HepG2 (cell line): ENCODE results near the gene PRKG1. TPM values are rescaled to one million over a fixed set of nuclear protein-coding genes. Genes with fewer than 3 reads are reported as not detected.

Experiments
- ATAC-seq: fragments of 200-7000 bp; cut with Tn5 transposase; 3 replicates; pipeline ENCODE4 v1.9.1; 2020; ENCODE audit warnings: mild to moderate bottlenecking, moderate library complexity
- BruUV-seq: library from RNA; stranded (reverse); fragments of 400-500 nt; replicated peaks from 2 replicates; lab custom pipeline; 2021; lab: Mats Ljungman, UMichigan
- CTCF ChIA-PET: fragments of 300-600 bp; formaldehyde crosslinking; extraction: SDS; loops from one replicate; lab custom pipeline; 2021; ENCODE audit warnings: low total read pairs, inconsistent platforms, low intra/inter-chr PET ratio; lab: Yijun Ruan, JAX
- POLR2A ChIA-PET: fragments of 350-600 bp; sonication (Branson Sonifier 250); formaldehyde crosslinking; loops from one replicate; lab custom pipeline; 2020; ENCODE audit warnings: antibody characterized with exemption, inconsistent platforms; lab: Yijun Ruan, JAX
- DNase-seq: peaks from one replicate; pipeline ENCODE4 v3.0.0-alpha.2; 2015; ENCODE audit warnings: low spot score
- FAIRE-seq: peaks from 3 replicates; lab custom pipeline; 2011; peaks lifted over from hg19 to GRCh38; lab: Jason Lieb, UNC
- H2AFZ ChIP-seq: one replicate; pipeline ENCODE4 v1.6.1; 2011; ENCODE audit warnings: low read length, inconsistent platforms
- H3K27ac ChIP-seq: fragments of 300-600 bp; 3 replicates; pipeline ENCODE4 v1.8.0; 2011; ENCODE audit warnings: mixed run types, mild to moderate bottlenecking, mixed read lengths, low read length, inconsistent platforms; ENCODE audit not compliant: insufficient read depth; ENCODE audit errors: extremely low read length
- H3K27me3 ChIP-seq, 2 experiments: fragments of 200-600 bp in 1 of 2; 2 replicates in 1 of 2; 3 replicates in 1 of 2; pipeline versions ENCODE4 v1.6.0 to v1.8.0; 2011; ENCODE audit warnings: low read length in 2 of 2, mild to moderate bottlenecking in 2 of 2, moderate library complexity in 2 of 2, inconsistent platforms in 1 of 2; ENCODE audit not compliant: insufficient read depth in 2 of 2, control insufficient read depth in 1 of 2
- H3K36me3 ChIP-seq, 2 experiments: fragments of 200-600 bp in 1 of 2; replicated peaks in 1 of 2; 2 replicates in 1 of 2; 3 replicates in 1 of 2; pipeline versions ENCODE4 v1.5.1 to v1.8.0; 2011; ENCODE audit warnings: low read length in 2 of 2, inconsistent platforms in 1 of 2; ENCODE audit not compliant: insufficient read depth in 2 of 2, control insufficient read depth in 1 of 2
- H3K4me1 ChIP-seq: 2 replicates; pipeline ENCODE4 v1.5.1; 2012; ENCODE audit warnings: low read length, inconsistent platforms; ENCODE audit not compliant: insufficient read depth
- H3K4me2 ChIP-seq: 2 replicates; pipeline ENCODE4 v1.6.0; 2011; ENCODE audit warnings: low read depth, low read length, inconsistent platforms
- H3K4me3 ChIP-seq, 3 experiments: fragments of 200-600 bp in 1 of 3; sonication (generic), shearing (Covaris generic) in 1 of 3; replicated peaks in 1 of 3; 2 replicates each; pipeline ENCODE4 v1.5.1; 2011 to 2016; ENCODE audit warnings: low read length in 3 of 3, inconsistent platforms in 2 of 3, low read depth in 2 of 3, mild to moderate bottlenecking in 2 of 3, control low read depth in 1 of 3, mixed read lengths in 1 of 3; ENCODE audit not compliant: insufficient read depth in 1 of 3
- H3K79me2 ChIP-seq: one replicate; pipeline ENCODE4 v1.6.1; 2011; ENCODE audit warnings: low read length, inconsistent platforms; ENCODE audit not compliant: insufficient read depth
- H3K9ac ChIP-seq: 2 replicates; pipeline ENCODE4 v1.6.0; 2011; ENCODE audit warnings: mild to moderate bottlenecking, low read depth, low read length, inconsistent platforms; ENCODE audit not compliant: insufficient read depth
- H3K9me3 ChIP-seq: 2 replicates; pipeline ENCODE4 v1.5.1; 2012; ENCODE audit warnings: mild to moderate bottlenecking, low read length
- H4K20me1 ChIP-seq: 2 replicates; pipeline ENCODE4 v1.6.0; 2011; ENCODE audit warnings: inconsistent platforms, mild to moderate bottlenecking, low read length, moderate library complexity; ENCODE audit not compliant: insufficient read depth
- ARNTL ChIP-seq: sonication (generic); formaldehyde crosslinking; IDR thresholded peaks from 2 replicates; pipeline ENCODE4 v1.4.0; 2020; ENCODE audit warnings: mild to moderate bottlenecking, missing genetic modification reagents
- CCAR2 ChIP-seq: fragments of 200-400 bp; formaldehyde crosslinking; optimal IDR thresholded peaks from 2 replicates; pipeline ENCODE3; 2018; ENCODE audit warnings: low read depth, mild to moderate bottlenecking, low read length, moderate library complexity
- DNMT1 ChIP-seq: sonication (generic); formaldehyde crosslinking; IDR thresholded peaks from 2 replicates; pipeline ENCODE4 v1.5.1; 2020; ENCODE audit warnings: mild to moderate bottlenecking, missing genetic modification reagents
- DPF2 ChIP-seq: sonication (generic); formaldehyde crosslinking; IDR thresholded peaks from 2 replicates; pipeline ENCODE4 v1.4.0; 2020; ENCODE audit warnings: mild to moderate bottlenecking, low read depth, missing genetic modification reagents, borderline replicate concordance
- RAD51 ChIP-seq: fragments of 450-650 bp; IDR thresholded peaks from 2 replicates; pipeline ENCODE4 v1.6.1; 2016; ENCODE audit warnings: borderline replicate concordance
- REPIN1 ChIP-seq: sonication (generic); formaldehyde crosslinking; IDR thresholded peaks from 2 replicates; pipeline ENCODE4 v1.8.0; 2022; ENCODE audit warnings: missing genetic modification reagents, low read depth, mild to moderate bottlenecking, borderline replicate concordance
- SMAD1 ChIP-seq: sonication (generic); formaldehyde crosslinking; IDR thresholded peaks from 2 replicates; pipeline ENCODE4 v1.4.0; 2020; ENCODE audit warnings: missing genetic modification reagents, low read depth, mild to moderate bottlenecking, borderline replicate concordance
- STAG1 ChIP-seq: sonication (generic); formaldehyde crosslinking; IDR thresholded peaks from 2 replicates; pipeline ENCODE4 v1.4.0; 2020; ENCODE audit warnings: missing genetic modification reagents
- ZFP41 ChIP-seq: sonication (generic); formaldehyde crosslinking; IDR thresholded peaks from 2 replicates; pipeline ENCODE4 v1.4.0; 2020; ENCODE audit warnings: mild to moderate bottlenecking, missing genetic modification reagents, borderline replicate concordance
- ZNF230 ChIP-seq: sonication (generic); formaldehyde crosslinking; IDR thresholded peaks from 2 replicates; pipeline ENCODE4 v1.4.0; 2020; ENCODE audit warnings: mild to moderate bottlenecking, missing genetic modification reagents
- ZNF292 ChIP-seq: sonication (generic); formaldehyde crosslinking; IDR thresholded peaks from 2 replicates; pipeline ENCODE4 v1.8.1; 2022; ENCODE audit warnings: mild to moderate bottlenecking, low read depth, missing genetic modification reagents, borderline replicate concordance
- ZNF549 ChIP-seq: sonication (generic); formaldehyde crosslinking; IDR thresholded peaks from 2 replicates; pipeline ENCODE4 v1.5.0; 2020; ENCODE audit warnings: missing genetic modification reagents
- ZNF552 ChIP-seq: sonication (generic); formaldehyde crosslinking; IDR thresholded peaks from 2 replicates; pipeline ENCODE4 v1.9.0; 2022; ENCODE audit warnings: missing genetic modification reagents, mild to moderate bottlenecking, borderline replicate concordance
- ZNF564 ChIP-seq: sonication (generic); formaldehyde crosslinking; IDR thresholded peaks from 2 replicates; pipeline ENCODE4 v1.8.1; 2023; ENCODE audit warnings: mild to moderate bottlenecking, missing genetic modification reagents
- ZNF782 ChIP-seq: sonication (generic); formaldehyde crosslinking; IDR thresholded peaks from 2 replicates; pipeline ENCODE4 v1.4.0; 2020; ENCODE audit warnings: missing genetic modification reagents, mild to moderate bottlenecking, borderline replicate concordance
- ZZZ3 ChIP-seq: sonication (generic); formaldehyde crosslinking; IDR thresholded peaks from 2 replicates; pipeline ENCODE4 v1.4.0; 2020; ENCODE audit warnings: missing genetic modification reagents, mild to moderate bottlenecking, borderline replicate concordance
- WGBS: methylation state at CpG from one replicate; pipeline ENCODE4 v1.1.6; 2017; ENCODE audit warnings: low lambda C conversion rate; 5-methylcytosine and 5-hydroxymethylcytosine counted together
- in situ Hi-C: cut with HindIII; loops from 2 replicates; pipeline ENCODE4 v1.10.0; 2017; ENCODE audit warnings: low pct_unique_long_range_greater_than_20kb; ENCODE audit not compliant: extremely low pct_ligation_motif_present
- intact Hi-C: fragments of 100-400 bp; cut with micrococcal nuclease; formaldehyde crosslinking; loops from one replicate; pipeline ENCODE4 v1.10.0; 2022; ENCODE audit not compliant: unreplicated experiment
- polyA plus RNA-seq, 8 experiments: library from polyadenylated mRNA; depleted of rRNA in 3 of 8; stranded (reverse) in 7 of 8; unstranded in 1 of 8; fragments of >200 nt; fragmentation: Illumina TruSeq in 4 of 8; extraction: Trizol in 4 of 8; gene quantifications; 2 replicates each; pipeline versions ENCODE4 v1.2.1 to v1.2.3, GENCODE V29; 2011 to 2016; ENCODE audit warnings: low read depth in 4 of 8, missing spikeins in 1 of 8, mixed read lengths in 1 of 8; ENCODE audit not compliant: insufficient read depth in 1 of 8
- total RNA-seq, 5 experiments: library from RNA; depleted of rRNA; stranded (reverse); fragments of >200 nt; fragmentation: Illumina TruSeq; extraction: Trizol; gene quantifications; 2 replicates each; pipeline ENCODE4 v1.2.3, GENCODE V29; 2016; ENCODE audit warnings: low read depth in 1 of 5
- TF ChIP-seq, protein P1 (sequence below): sonication (generic); formaldehyde crosslinking; IDR thresholded peaks from 2 replicates; pipeline ENCODE4 v1.4.0; 2020; ENCODE audit warnings: missing genetic modification reagents
- TF ChIP-seq, protein P2 (sequence below): sonication (generic); formaldehyde crosslinking; IDR thresholded peaks from 2 replicates; pipeline ENCODE4 v1.5.0; 2020; ENCODE audit warnings: missing genetic modification reagents
- TF ChIP-seq, protein P3 (sequence below): sonication (generic); formaldehyde crosslinking; IDR thresholded peaks from 2 replicates; pipeline ENCODE4 v1.5.0; 2020; ENCODE audit warnings: mild to moderate bottlenecking, low read depth, missing genetic modification reagents, borderline replicate concordance

Gene PRKG1
- total and polyA plus RNA-seq, 2 of the 13 experiments (the other 11 are each of a cell fraction or from before 2014, with no cell fraction given): 0.01 TPM; not detected in 1

DNA sequence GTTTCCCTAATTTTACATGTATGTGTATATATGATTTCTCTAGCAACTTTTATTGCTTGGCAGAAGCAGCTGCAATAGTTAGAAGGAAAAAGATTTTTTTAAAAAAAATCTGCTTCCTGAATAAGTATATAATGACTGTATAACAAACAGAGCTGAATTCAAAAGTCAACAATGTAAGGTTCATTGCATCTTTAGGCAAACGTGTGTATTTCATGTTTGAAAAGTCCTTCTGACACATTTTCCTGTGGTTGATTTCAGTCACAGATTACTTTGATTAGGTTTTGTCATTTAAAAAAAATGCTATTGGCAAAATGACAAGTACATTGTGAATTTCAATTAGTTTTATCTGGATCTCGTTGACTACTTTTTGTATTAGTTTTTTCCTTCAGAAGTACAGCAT lies 394.1 kb downstream of the PRKG1 start:
- no peak for DNase-seq
- Histone ChIP-seq H3K4me3 (no peak overlapping the region), H3K27ac (no peak overlapping the region), H3K9ac (no peak overlapping the region), H3K4me1 (no peaks in the 10 kb centered on the region), H2AFZ (no peak overlapping the region), H4K20me1 (no peaks in the 10 kb centered on the region), H3K27me3 (no peaks in the 10 kb centered on the region), H3K9me3 (no peaks in the 10 kb centered on the region), H3K4me2 (no peak overlapping the region), H3K36me3 (no peaks in the 10 kb centered on the region), H3K79me2 (no peaks in the 10 kb centered on the region)
- ChIA-PET POLR2A (no interaction called here), CTCF (no interaction called here)
- FAIRE-seq: no peak
- BruUV-seq: no TSS peak
- in situ Hi-C loops (no loop called here), intact Hi-C loops (no loop called here)
- no peak for ATAC-seq
- WGBS: 2% methylated on average over 2 of the region's 2 CpGs
- TF ChIP-seq RAD51: no peak
- no peak for TF ChIP-seq ZNF564 (CRISPR knock-in tag)
- no peak for TF ChIP-seq ZZZ3
- no peak for TF ChIP-seq REPIN1 (CRISPR knock-in tag)
- no peak for TF ChIP-seq ZNF782
- no peak for TF ChIP-seq ZNF292 (CRISPR knock-in tag)
- TF ChIP-seq ARNTL (CRISPR knock-in tag): no peak
- TF ChIP-seq DPF2: no peak
- TF ChIP-seq ZFP41 (CRISPR knock-in tag): no peak
- no peak for TF ChIP-seq DNMT1 (CRISPR knock-in tag)
- TF ChIP-seq STAG1 (CRISPR knock-in tag): no peak
- TF ChIP-seq, protein P1, sequence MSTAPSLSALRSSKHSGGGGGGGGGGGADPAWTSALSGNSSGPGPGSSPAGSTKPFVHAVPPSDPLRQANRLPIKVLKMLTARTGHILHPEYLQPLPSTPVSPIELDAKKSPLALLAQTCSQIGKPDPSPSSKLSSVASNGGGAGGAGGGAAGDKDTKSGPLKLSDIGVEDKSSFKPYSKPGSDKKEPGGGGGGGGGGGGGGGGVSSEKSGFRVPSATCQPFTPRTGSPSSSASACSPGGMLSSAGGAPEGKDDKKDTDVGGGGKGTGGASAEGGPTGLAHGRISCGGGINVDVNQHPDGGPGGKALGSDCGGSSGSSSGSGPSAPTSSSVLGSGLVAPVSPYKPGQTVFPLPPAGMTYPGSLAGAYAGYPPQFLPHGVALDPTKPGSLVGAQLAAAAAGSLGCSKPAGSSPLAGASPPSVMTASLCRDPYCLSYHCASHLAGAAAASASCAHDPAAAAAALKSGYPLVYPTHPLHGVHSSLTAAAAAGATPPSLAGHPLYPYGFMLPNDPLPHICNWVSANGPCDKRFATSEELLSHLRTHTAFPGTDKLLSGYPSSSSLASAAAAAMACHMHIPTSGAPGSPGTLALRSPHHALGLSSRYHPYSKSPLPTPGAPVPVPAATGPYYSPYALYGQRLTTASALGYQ (CRISPR knock-in tag): no peak
- no peak for TF ChIP-seq ZNF552 (CRISPR knock-in tag)
- TF ChIP-seq, protein P2, sequence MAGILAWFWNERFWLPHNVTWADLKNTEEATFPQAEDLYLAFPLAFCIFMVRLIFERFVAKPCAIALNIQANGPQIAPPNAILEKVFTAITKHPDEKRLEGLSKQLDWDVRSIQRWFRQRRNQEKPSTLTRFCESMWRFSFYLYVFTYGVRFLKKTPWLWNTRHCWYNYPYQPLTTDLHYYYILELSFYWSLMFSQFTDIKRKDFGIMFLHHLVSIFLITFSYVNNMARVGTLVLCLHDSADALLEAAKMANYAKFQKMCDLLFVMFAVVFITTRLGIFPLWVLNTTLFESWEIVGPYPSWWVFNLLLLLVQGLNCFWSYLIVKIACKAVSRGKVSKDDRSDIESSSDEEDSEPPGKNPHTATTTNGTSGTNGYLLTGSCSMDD: no peak
- TF ChIP-seq, protein P3, sequence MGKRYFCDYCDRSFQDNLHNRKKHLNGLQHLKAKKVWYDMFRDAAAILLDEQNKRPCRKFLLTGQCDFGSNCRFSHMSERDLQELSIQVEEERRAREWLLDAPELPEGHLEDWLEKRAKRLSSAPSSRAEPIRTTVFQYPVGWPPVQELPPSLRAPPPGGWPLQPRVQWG (CRISPR knock-in tag): no peak
- TF ChIP-seq CCAR2: no peak
- no peak for TF ChIP-seq ZNF230 (CRISPR knock-in tag)
- TF ChIP-seq ZNF549 (CRISPR knock-in tag): no peak
- no peak for TF ChIP-seq SMAD1
